ENCODE measurements around the gene SLC25A21.

- TF ChIP-seq CTCF (IDR thresholded peaks at IDR 0.05) (peak in 3 of 6 experiments; percentile 30 to 54 (median 39)), POLR2A (IDR thresholded peaks at IDR 0.05) (no peak)
Observed at GRCh38 chr14:36773136-36773540, 399.3 kb downstream of the SLC25A21 start.

Measured in esophagus squamous epithelium (tissue), 4 donors.